T-helper 1 cell treated with Interleukin-12 subunit alpha and Interleukin-12 subunit beta and Interleukin-4 antibody, amounts not matched to agents 30 μg/mL and 1 μg/mL, for 36 hours (primary cell): ENCODE measurements around the gene STX8.
"Not testable (repeated sequence)": the region's sequence is repeated elsewhere in the genome, so short reads cannot be mapped to it uniquely, and the experiment has no call there.

Source experiments
- H3K27ac Mint-ChIP-seq: one replicate; pipeline ENCODE4 v1.8.0; 2021; ENCODE audit warnings: mild to moderate bottlenecking, mixed read lengths
- H3K27me3 Mint-ChIP-seq: one replicate; pipeline ENCODE4 v1.8.0; 2021; ENCODE audit warnings: low read depth, mixed read lengths
- H3K36me3 Mint-ChIP-seq: one replicate; pipeline ENCODE4 v1.8.0; 2021; ENCODE audit warnings: low read depth, mixed read lengths
- H3K4me1 Mint-ChIP-seq: one replicate; pipeline ENCODE4 v1.8.0; 2021; ENCODE audit warnings: low read depth, mixed read lengths
- H3K4me3 Mint-ChIP-seq: one replicate; pipeline ENCODE4 v1.8.0; 2021; ENCODE audit warnings: mild to moderate bottlenecking, moderate library complexity, mixed read lengths
- H3K9me3 Mint-ChIP-seq: one replicate; pipeline ENCODE4 v1.8.0; 2021; ENCODE audit warnings: mixed read lengths

STX8 gene

DNA sequence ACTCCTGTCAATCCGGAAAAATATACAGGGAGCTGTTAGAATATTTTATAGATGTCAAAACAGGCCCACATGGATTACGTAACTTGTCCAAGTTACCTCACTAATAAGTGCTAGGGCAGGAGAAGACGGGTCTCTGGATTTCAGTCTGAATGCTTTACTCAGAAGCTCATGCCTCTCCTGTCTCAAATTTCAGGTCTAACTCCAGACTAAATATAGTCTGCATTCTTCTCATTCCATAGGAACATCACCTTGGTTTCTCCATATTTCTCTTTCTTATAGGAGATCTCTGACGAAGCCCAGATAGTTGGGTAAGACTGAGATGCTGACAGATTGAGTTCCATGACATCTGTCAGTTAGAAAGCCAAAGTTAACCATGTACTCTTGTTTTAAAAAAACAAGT, 174.2 kb downstream of the STX8 start:
- no peak overlapping the region for H3K4me3 Mint-ChIP-seq
- no peaks in the 10 kb centered on the region for H3K4me1 Mint-ChIP-seq
- no peaks in the 10 kb centered on the region for H3K36me3 Mint-ChIP-seq
- no peak overlapping the region for H3K27ac Mint-ChIP-seq
- H3K9me3 Mint-ChIP-seq: no peaks in the 10 kb centered on the region
- no peaks in the 10 kb centered on the region for H3K27me3 Mint-ChIP-seq

DNA sequence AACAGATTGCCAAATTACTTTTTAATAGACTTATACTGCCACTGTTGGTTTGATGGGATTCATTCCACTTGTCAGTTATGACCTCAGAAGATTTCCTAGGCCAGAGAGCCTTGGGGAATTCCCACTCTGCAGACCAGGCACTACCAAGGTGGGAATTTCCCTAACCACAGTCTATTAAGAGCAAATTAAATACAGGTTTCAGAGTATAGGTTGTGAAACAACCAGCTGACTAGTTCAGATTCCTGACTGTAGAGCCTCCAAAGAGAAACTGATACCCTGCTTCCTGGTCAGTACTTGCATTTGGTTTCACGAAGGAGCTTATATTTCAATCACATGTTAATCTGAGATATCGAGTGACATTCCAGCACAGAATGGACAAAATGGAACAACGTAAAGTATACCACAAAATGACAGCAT, 186.5 kb downstream of the STX8 start:
- H3K36me3 Mint-ChIP-seq: peaks cover 13% of the 10 kb centered on the region
- peaks cover 7% of the 10 kb centered on the region for H3K4me1 Mint-ChIP-seq
- H3K27ac Mint-ChIP-seq: no peak overlapping the region
- H3K9me3 Mint-ChIP-seq: peaks cover 26% of the 10 kb centered on the region
- no peaks in the 10 kb centered on the region for H3K27me3 Mint-ChIP-seq
- H3K4me3 Mint-ChIP-seq: no peak overlapping the region

DNA sequence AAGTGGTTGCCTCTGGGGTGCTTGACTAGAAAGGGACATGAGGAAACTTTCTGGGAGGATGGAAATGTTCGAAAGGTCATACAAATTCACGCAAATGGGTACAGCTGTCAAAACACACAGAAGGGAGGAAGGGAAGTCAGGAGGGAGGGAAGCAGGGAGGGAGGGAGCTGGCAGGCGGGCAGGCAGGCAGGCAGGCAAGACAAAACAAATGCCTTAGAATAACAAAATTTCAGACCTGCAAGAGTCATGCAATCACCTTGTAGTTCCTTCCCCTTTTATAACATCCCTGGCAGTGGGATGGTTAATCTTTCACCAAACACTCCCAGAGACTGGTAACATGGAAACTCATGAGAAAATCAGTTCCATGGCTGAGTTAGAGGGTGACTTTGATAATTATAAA, 189.2 kb downstream of the STX8 start:
- no peak overlapping the region for H3K4me3 Mint-ChIP-seq
- peaks cover 1% of the 10 kb centered on the region for H3K36me3 Mint-ChIP-seq
- H3K9me3 Mint-ChIP-seq: peaks cover 1% of the 10 kb centered on the region
- no peak overlapping the region for H3K27ac Mint-ChIP-seq
- H3K27me3 Mint-ChIP-seq: no peaks in the 10 kb centered on the region
- H3K4me1 Mint-ChIP-seq: peaks cover 7% of the 10 kb centered on the region

DNA sequence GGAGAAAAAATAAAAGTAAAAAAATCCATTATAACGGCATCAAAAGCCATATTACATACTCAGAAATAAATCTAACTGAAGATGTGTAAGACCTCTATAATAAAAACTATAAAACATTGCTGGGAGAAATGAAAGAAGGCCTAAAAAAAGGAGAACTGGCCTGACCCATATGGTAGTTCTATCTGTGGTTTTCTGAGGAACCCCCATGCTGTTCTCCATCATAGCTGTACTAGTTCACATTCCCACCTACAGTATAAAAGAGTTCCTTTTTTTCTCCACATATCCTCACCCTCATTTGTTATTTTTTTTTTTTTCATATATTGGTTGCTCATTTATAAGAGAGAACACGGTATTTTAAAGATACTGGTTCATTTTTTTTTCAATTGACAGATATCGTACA, 191.8 kb downstream of the STX8 start:
- H3K27me3 Mint-ChIP-seq: no peaks in the 10 kb centered on the region
- H3K4me1 Mint-ChIP-seq: peaks cover 1% of the 10 kb centered on the region
- no peak overlapping the region for H3K4me3 Mint-ChIP-seq
- no peaks in the 10 kb centered on the region for H3K9me3 Mint-ChIP-seq
- no peak overlapping the region for H3K27ac Mint-ChIP-seq
- no peaks in the 10 kb centered on the region for H3K36me3 Mint-ChIP-seq

DNA sequence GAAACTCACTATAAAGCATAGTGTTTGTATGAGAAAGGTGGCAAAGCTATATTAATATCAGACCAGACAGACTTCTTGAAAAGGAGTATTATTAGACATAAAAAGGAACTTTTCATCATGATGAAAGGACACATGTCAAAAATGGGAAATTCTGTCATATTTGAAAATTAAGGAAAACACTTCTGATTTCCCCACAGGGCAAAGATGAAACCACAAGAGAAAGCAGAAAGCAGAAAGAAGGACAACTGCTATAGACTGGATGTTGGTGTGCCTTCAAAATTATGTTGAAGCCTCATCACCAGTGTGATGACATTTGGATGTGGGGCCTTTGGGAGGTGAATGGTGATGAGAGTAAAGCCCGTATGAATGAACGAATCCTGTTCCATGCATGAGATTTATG, 193.0 kb downstream of the STX8 start:
- Mint-ChIP-seq H3K27ac (no peak overlapping the region), H3K4me1 (no peaks in the 10 kb centered on the region)

DNA sequence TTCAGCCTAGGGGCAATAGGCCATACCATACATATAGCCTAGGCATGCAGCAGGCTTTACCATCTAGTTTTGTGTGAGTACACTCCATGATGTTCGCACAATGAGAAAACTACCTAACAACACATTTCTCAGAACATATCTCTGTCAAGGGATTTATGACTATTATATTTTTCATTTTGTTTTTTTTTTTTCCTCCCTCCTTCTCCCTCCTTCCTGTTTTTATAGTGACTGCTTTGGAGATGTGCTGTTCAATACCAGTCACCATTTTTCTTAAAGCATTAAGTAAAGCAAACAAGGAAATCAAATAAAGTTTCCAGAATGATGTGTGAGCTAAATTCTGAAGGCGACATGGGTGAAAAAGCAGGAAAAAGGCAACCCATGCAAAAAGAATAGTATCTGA, 194.6 kb downstream of the STX8 start:
- no peak overlapping the region for H3K27ac Mint-ChIP-seq

More for the DNA sequence above, 193.0 kb downstream of the STX8 start:
- Mint-ChIP-seq H3K9me3 (no peaks in the 10 kb centered on the region), H3K27me3 (no peaks in the 10 kb centered on the region), H3K36me3 (peaks cover 4% of the 10 kb centered on the region), H3K4me3 (no peak overlapping the region)

DNA sequence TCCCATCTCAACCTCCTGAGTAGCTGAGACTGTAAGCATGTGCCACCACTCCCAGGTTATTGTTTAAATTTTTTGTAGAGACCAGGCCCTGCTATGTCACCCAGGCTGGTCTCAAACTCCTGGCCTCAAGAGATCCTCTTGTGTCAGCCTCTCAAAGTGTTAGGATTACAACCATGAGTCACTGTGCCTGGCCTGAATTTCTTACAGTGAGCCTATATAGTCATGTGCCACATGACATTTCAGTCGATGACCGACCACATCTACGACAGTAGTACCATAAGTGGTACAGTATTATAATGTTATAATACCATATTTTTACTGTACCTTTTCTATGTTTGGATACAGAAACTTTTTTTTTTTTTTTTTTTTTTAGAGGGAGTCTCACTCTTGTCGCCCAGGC, 195.3 kb downstream of the STX8 start:
- peaks cover 4% of the 10 kb centered on the region for H3K36me3 Mint-ChIP-seq

More for the DNA sequence above, 194.6 kb downstream of the STX8 start:
- H3K4me1 Mint-ChIP-seq: no peaks in the 10 kb centered on the region
- no peaks in the 10 kb centered on the region for H3K27me3 Mint-ChIP-seq
- peaks cover 4% of the 10 kb centered on the region for H3K36me3 Mint-ChIP-seq
- no peak overlapping the region for H3K4me3 Mint-ChIP-seq
- peaks cover 4% of the 10 kb centered on the region for H3K9me3 Mint-ChIP-seq

DNA sequence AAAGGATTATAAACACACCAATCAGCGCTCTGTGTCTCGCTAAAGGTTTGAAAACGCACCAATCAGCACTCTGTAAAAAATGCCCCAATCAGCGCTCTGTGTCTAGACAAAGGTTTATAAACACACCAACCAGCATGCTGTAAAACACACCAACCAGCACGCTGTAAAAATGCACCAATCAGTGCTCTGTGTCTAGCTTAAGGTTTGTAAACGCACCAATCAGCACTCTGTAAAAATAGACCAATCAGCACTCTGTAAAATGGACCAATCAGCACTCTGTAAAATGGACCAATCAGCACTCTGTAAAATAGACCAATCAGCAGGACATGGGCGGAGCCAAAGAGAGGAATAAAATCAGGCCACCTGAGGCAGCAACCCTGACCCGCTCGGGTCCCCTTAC, 199.4 kb downstream of the STX8 start:
- not testable (repeated sequence) for H3K4me3 Mint-ChIP-seq, H3K9me3 Mint-ChIP-seq, H3K27ac Mint-ChIP-seq, H3K4me1 Mint-ChIP-seq, H3K36me3 Mint-ChIP-seq, H3K27me3 Mint-ChIP-seq

More for the DNA sequence above, 195.3 kb downstream of the STX8 start:
- no peaks in the 10 kb centered on the region for H3K4me1 Mint-ChIP-seq
- no peak overlapping the region for H3K4me3 Mint-ChIP-seq
- no peak overlapping the region for H3K27ac Mint-ChIP-seq
- no peaks in the 10 kb centered on the region for H3K27me3 Mint-ChIP-seq
- peaks cover 4% of the 10 kb centered on the region for H3K9me3 Mint-ChIP-seq

GRCh38 chr17:9371019-9371418, 204.6 kb downstream of the STX8 start:
- Mint-ChIP-seq H3K9me3 (peaks cover under 1% of the 10 kb centered on the region), H3K27ac (no peak overlapping the region), H3K36me3 (no peaks in the 10 kb centered on the region)

GRCh38 chr17:9370467-9370866, 205.2 kb downstream of the STX8 start:
- Mint-ChIP-seq H3K27me3 (no peaks in the 10 kb centered on the region), H3K4me3 (no peak overlapping the region), H3K4me1 (peaks cover 1% of the 10 kb centered on the region), H3K27ac (no peak overlapping the region), H3K9me3 (no peaks in the 10 kb centered on the region), H3K36me3 (no peaks in the 10 kb centered on the region)

More at GRCh38 chr17:9371019-9371418, 204.6 kb downstream of the STX8 start:
- no peak overlapping the region for H3K4me3 Mint-ChIP-seq
- H3K27me3 Mint-ChIP-seq: no peaks in the 10 kb centered on the region
- H3K4me1 Mint-ChIP-seq: peaks cover 1% of the 10 kb centered on the region

- no peak overlapping the region for H3K27ac Mint-ChIP-seq
Observed at GRCh38 chr17:9368631-9369030, 207.0 kb downstream of the STX8 start.

GRCh38 chr17:9367156-9367555, 208.5 kb downstream of the STX8 start:
- Mint-ChIP-seq H3K4me3 (no peak overlapping the region), H3K27me3 (no peaks in the 10 kb centered on the region), H3K27ac (no peak overlapping the region), H3K4me1 (peaks cover 2% of the 10 kb centered on the region), H3K36me3 (no peaks in the 10 kb centered on the region), H3K9me3 (no peaks in the 10 kb centered on the region)

More at GRCh38 chr17:9368631-9369030, 207.0 kb downstream of the STX8 start:
- Mint-ChIP-seq H3K4me3 (no peak overlapping the region), H3K4me1 (peaks cover 3% of the 10 kb centered on the region), H3K27me3 (no peaks in the 10 kb centered on the region), H3K9me3 (no peaks in the 10 kb centered on the region), H3K36me3 (no peaks in the 10 kb centered on the region)

DNA sequence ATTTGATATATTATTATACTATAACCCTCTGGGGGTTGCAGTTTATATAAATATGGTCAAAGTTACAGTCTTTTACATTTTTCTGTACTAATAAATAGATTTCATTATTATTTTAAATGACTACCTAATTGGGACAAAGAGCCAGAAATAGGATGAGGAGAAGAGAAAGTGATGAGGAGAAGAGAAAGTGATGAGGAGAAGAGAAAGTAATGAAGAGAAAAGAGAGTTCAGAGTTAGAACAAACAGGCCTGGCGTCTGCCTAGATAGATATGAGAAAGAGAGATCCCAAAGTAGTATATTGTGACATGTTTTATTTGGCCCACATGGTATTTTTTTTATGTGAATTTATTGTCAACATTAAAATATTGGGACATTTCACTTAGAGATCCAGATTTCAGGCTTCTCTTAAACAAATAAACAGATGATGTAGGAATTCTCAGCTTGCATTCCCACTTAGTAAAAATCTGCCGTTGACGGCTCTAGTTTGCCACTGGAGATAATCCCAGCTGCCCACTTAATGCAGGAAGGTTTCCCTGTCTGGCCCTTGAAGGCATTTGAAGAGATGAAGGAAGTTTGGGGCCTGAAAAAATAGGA, 210.7 kb downstream of the STX8 start:
- H3K4me1 Mint-ChIP-seq: peaks cover 2% of the 10 kb centered on the region
- no peaks in the 10 kb centered on the region for H3K27me3 Mint-ChIP-seq
- no peak overlapping the region for H3K27ac Mint-ChIP-seq
- no peak overlapping the region for H3K4me3 Mint-ChIP-seq
- H3K9me3 Mint-ChIP-seq: no peaks in the 10 kb centered on the region
- H3K36me3 Mint-ChIP-seq: no peaks in the 10 kb centered on the region

DNA sequence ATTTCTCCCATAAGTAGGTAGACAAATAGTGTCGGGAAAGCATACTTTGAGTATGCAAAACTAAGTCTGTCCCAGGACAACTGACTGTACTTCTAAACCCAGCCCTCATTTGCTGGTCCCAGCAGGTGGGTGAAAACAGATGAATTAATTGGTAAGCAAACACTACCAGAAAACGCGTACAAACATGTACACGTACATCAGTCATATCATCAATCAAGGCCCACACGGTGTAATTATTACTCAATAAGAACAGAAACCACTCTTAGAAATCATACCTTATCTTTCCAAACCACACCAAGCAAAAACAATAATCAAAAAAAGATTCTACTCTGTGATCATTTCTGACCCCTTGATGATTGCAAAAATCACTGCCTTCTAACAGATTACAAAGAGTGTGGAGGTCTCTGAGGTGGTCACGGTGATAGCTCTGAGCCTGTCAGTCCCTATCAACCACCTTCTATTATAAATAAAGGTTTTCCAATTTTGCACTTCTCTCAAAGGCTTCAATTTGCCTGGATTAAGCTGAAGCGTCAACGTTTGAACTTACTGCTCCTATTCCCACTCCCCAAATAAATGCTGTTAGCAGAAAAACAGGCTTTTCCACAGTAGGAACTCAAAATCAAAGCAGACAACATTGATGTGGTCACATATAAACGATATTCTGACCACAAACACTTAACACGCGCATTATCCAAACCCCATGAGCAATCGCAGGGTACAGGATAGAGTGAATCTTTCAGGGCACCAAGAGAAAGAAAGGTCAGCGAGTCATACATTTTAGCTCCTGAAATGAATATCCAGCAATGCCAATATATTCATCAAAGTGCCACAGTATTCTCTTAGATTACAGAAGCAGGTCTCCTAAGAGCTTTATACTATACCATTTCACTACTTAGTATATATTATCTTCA, 211.9 kb downstream of the STX8 start:
- no peaks in the 10 kb centered on the region for H3K27me3 Mint-ChIP-seq
- no peaks in the 10 kb centered on the region for H3K36me3 Mint-ChIP-seq
- H3K9me3 Mint-ChIP-seq: no peaks in the 10 kb centered on the region
- H3K4me3 Mint-ChIP-seq: no peak overlapping the region
- no peak overlapping the region for H3K27ac Mint-ChIP-seq
- peaks cover 2% of the 10 kb centered on the region for H3K4me1 Mint-ChIP-seq
